RPMI7951 (cell line): ENCODE measurements around the gene TRIOBP. TPM values are rescaled to one million over a fixed set of nuclear protein-coding genes. Genes with fewer than 3 reads are reported as not detected.
"Not testable (repeated sequence)": the region's sequence is repeated elsewhere in the genome, so short reads cannot be mapped to it uniquely, and the experiment has no call there.

Experiments used
- DNase-seq: peaks from one replicate; pipeline ENCODE4 v3.0.0-alpha.2; 2012; ENCODE audit warnings: low read depth
- total RNA-seq: library from RNA; depleted of rRNA; stranded (reverse); fragments of >200 nt; shearing (Covaris generic); gene quantifications from 2 replicates; pipeline ENCODE4 v1.2.3, GENCODE V29; 2014; rRNA removed

TRIOBP gene, protein sequence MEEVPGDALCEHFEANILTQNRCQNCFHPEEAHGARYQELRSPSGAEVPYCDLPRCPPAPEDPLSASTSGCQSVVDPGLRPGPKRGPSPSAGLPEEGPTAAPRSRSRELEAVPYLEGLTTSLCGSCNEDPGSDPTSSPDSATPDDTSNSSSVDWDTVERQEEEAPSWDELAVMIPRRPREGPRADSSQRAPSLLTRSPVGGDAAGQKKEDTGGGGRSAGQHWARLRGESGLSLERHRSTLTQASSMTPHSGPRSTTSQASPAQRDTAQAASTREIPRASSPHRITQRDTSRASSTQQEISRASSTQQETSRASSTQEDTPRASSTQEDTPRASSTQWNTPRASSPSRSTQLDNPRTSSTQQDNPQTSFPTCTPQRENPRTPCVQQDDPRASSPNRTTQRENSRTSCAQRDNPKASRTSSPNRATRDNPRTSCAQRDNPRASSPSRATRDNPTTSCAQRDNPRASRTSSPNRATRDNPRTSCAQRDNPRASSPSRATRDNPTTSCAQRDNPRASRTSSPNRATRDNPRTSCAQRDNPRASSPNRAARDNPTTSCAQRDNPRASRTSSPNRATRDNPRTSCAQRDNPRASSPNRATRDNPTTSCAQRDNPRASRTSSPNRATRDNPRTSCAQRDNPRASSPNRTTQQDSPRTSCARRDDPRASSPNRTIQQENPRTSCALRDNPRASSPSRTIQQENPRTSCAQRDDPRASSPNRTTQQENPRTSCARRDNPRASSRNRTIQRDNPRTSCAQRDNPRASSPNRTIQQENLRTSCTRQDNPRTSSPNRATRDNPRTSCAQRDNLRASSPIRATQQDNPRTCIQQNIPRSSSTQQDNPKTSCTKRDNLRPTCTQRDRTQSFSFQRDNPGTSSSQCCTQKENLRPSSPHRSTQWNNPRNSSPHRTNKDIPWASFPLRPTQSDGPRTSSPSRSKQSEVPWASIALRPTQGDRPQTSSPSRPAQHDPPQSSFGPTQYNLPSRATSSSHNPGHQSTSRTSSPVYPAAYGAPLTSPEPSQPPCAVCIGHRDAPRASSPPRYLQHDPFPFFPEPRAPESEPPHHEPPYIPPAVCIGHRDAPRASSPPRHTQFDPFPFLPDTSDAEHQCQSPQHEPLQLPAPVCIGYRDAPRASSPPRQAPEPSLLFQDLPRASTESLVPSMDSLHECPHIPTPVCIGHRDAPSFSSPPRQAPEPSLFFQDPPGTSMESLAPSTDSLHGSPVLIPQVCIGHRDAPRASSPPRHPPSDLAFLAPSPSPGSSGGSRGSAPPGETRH (N-terminal part only)
- 68.2 and 102 TPM in 2 replicates for total RNA-seq

DNA sequence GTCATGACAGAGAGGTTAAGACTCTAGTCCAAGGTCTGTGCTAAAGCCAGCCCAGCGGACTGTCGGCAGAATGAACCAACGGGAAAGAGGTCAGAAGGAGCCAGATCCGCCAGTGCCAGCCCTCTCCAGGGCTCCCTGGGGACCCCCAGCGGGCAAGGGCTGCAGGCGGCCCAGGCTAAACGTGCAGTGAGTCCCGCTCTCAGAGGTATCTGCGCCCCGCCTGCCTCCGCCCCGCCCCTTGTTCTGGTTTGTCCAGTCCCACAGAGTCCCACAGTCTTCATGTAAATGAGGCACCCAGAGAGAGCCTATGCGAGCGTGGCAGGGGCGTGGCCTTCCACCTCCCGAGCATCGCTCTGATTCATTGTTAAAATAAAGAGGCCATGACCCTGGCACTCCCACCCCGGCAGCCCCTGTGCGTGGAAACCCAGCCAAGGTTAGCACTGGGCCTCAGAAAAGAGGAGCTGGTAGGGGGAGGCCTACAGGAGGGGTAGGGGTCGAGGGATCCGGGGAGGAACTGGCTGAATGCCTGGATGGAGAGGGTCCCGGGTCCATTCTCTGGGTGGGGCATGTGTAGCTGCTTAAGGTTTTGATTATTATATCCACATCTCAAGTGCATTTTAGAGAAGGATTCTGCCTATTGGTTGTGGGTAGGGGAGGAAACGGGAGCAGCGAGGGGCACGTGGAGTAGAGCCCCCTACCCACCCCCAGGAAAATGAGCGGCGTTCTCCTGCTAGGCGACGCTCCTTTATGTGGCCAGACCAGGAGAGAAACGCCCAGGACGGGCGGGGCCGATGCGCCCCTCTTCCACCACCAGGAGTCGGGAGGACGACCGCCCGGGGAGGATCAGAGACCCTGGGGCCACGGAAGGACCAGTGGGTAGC, at the start of gene TRIOBP:
TRIOBP (plus strand) TSS at position 392 of the 881 bp plus-strand sequence. CDS start 4,318 bp downstream, outside the sequence.
- peak; percentile 92 for DNase-seq

DNA sequence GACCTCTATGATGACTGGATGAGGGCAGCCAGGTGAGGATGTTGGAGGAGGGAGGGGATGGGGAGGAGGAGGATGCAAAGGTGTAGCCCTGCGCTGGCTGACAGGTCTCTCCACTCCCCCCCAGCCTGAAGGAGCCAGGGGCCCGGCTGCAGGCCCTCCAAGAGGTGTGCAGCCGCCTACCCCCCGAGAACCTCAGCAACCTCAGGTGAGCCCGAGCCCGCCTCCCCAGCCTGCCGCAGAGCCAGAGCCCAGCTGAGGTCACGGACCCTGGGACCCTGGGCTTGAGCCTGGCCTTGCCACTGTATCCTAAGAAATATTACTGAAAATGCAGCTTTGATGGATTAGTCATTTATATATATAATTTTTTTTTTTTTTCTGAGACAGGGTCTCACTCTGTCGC, 49.5 kb upstream of the TRIOBP start:
- DNase-seq: no peak

DNA sequence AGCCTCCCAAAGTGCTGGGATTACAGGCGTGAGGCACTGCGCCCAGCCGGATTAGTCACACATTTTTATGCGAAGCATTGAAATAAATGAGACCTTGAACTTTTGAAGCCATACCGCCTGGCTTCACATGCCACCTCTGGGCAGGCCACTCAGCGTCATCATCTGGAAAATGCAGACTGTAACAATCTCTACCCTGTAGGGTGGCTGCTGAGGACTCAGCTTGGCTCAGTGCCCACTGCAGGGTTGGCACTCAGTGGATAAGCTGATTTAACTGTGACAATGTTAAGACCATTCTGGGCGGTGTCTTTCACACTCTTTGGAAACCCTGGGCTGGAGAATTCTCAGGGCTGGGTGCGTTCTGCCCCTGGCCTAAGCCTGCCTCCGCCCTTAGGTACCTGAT, 48.9 kb upstream of the TRIOBP start:
- DNase-seq: no peak

DNA sequence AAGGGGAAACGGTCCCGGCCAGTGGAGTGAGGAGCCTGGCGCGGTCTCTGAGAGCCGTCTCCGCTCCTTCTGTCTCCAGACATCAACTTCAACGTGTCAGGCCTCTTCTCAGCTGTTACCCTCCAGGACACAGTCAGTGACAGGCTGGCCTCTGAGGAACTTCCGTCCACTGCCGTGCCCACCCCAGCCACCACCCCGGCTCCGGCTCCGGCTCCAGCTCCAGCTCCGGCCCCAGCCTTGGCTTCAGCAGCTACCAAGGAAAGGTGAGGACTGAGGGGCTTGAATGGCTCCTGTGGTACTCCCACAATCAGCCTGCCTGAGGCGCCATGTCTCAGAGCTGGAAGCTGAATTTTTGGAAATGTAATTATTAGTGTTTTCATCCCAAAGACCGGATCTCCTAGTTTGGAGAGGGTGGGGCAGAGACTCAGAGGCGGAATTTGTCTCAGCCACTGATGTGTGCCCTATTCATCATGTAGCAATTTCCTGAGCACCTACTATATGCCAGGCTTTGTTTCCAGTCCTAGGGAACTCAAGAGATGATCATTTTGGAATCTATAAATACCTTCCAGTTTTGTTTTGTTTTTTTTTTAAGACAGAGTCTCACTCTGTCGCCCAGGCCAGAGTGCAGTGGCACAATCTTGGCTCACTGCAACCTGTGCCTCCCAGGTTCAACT, 46.2 kb upstream of the TRIOBP start:
- DNase-seq: no peak

DNA sequence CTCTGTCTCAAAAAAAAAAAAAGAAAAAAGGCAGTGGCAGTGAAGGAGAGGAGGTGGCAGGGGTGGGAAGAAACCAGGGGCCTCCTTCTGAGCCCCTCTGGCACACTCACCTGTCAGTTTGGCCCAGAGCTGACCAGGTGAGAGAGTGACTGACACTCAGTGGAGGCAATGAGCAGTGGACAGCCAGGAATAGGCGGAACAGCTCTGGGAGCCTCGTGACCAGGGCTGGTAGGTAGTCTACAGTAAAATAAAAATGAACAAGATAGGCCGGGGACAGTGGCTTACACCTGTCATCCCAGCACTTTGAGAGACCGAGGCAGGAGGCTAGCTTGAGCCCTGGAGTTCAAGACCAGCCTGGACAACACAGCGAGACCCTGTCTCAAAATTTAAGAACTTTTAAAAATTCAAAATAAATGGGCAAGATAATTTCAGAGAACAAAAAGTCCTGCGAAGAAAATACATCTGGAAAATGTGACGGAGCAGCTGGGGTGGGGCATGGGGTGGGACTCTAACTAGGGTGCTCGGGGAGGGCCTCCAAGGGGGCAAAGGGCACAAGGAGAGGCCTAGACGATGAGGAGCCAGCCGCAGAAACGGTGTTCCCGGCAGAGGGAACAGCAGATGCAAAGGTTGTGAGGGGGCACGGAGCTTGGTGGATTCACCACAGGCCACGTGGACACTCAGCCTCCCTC, 42.1 kb upstream of the TRIOBP start:
- DNase-seq: no peak

DNA sequence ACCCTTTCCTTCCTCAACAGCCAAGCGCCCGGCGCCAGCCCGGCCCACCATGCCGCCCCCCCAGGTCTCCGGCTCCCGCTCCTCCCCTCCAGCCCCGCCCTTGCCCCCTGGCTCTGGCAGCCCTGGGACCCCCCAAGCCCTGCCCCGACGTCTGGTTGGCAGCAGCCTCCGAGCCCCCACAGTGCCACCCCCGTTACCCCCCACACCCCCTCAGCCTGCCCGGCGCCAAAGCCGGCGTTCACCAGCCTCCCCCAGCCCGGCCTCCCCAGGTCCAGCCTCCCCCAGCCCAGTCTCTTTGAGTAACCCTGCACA, 41.6 kb upstream of the TRIOBP start:
- no peak for DNase-seq

DNA sequence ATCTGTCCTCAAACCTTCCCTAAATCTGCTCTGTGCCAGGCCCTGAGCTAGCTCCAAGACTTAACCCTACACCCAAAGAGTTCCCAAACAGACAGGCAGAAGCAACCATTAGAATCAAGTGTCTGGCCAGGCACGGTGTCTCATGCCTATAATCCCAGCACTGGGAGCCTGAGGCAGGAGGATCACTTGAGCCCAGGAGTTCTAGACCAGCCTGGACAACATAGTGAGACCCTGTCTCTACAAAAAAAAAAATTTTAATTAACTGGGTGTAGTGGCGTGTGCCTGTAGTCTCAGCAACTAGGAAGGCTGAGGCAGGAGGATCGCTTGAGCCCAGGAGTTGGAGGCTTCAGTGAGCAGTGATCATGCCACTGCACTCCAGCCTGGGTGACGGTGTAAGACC, 40.3 kb upstream of the TRIOBP start:
- not testable (repeated sequence) for DNase-seq

DNA sequence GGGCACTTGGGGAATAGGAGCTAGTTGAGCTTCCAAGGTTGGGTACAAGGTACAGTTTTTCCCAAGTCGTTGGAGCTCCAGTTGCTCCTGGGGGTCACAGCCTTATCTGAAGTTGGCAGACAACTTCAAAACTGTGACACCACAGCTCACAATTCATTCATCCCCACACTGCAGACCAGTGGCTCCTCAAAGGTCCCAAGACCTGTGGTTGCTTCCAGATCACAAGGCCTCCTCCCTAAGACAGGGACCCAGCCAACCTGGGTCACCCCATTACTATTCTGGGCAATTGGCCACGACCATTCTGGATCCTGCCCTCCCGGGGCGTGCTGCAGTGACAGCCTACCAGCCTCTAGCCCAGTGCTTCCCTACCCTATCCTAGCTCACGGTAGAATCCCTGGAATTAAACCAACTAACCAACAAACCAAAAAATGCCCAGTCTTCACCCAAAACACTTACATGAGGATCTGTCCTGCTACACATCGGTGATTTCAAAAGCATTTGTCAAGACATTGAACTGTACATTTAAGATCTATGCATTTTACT, 39.2 kb upstream of the TRIOBP start:
- no peak for DNase-seq

DNA sequence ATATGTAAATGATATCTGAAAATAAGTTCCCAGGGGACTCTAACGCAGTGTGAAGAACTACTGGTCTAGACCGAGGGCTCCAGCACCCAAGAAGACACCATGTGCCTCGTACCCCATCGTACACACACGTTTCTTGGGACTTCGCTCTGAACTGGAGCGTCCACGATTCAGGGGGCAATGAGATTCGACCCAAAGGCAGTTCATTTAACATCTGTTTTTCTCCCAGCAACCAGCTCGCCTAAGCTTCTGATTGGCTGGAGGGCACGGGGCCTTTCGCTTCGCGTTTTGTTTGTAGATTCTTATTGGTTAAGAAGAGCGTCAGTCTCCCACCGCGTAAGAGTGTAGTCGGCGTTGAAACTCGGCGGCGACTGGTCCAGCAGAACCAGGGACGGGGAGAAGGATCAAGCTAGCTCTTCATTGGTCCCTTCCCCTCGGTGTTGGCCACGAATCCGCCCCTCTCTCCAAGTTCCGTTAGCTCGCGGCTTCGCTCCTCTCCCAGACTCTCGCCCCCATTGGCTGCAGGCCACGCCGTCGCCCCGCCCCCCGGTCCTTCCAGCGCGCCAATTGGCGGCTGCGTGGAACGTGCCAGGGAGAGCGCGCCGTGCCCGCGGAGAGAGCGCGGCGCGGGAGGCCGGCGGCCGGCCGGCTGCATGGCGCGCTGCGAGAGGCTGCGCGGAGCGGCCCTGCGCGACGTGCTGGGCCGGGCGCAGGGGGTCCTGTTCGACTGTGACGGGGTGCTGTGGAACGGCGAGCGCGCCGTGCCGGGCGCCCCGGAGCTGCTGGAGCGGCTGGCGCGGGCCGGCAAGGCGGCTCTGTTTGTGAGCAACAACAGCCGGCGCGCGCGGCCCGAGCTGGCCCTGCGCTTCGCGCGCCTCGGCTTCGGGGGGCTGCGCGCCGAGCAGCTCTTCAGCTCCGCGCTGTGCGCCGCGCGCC, 38.4 kb upstream of the TRIOBP start, which contains the start of gene PDXP:
PDXP (plus strand) TSS at position 591 of the 933 bp plus-strand sequence; CDS start at position 651, 60 bp downstream.
- DNase-seq: peak; percentile 100

DNA sequence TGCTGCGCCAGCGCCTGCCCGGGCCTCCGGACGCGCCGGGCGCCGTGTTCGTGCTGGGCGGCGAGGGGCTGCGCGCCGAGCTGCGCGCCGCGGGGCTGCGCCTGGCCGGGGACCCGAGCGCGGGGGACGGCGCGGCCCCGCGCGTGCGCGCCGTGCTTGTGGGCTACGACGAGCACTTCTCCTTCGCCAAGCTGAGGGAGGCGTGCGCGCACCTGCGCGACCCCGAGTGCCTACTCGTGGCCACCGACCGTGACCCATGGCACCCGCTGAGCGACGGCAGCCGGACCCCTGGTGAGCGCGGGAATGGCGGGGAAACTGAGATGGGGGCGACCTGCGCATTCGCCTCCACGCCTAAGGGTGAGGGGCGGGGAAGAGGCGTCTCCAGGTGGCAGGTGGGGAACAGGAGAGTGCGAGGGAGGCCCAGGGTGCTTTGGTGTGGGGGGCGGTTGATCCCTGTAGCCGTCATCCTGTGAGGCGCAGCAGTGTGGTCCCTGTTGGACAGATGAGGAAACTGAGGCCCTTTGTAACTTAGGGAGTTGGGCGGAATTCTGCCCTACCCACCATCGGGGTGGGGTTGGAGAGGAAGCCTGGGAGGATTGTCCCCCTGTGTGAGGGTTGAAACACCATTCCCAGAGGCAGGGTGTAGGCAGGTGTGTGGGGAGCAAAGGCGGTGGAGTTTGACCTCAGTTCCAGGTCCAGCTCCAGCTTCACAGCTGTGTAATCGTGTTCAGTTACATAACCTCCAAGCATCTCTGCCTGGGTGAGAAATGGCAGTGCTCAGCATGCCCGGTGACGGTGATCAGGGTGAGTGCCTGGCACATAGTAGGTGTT, 37.6 kb upstream of the TRIOBP start:
- DNase-seq: no peak

DNA sequence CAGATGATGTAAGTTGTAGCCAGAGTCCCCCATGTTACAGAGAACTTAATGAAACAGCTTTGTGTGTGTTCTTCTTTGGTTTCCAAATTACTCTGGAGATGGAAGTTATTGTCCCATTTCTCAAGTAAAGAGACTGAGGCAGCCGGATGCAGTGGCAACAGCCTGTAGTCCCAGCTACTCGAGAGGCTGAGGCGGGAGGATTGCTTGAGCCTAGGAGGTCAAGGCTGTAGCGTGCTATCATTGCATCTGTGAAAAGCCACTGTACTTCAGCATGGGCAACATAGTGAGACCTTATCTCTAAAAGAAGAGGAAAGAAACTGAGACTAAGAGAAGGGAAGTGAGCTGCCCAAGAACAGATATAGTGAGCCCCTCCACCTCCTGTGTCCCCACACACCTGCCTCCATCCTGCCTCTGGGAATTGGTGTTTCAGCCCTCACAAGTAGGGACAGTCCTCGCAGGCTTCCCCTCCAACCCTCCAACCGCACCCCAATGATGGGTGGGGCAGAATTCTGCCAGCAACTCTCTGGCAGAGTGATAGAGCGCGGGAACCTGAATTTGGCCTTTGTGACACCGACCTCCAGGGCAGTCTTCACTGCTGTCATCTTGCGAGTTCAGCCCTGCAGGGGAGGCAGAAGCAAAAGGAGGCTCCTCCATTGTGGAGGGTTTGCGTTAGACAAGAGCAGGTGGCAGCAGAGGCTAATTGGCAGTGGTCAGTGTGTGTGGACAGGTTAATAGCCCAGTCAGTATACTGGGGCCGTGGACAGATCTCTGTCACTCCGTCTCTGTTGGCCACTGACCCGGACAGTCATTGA, 36.7 kb upstream of the TRIOBP start:
- DNase-seq: no peak

DNA sequence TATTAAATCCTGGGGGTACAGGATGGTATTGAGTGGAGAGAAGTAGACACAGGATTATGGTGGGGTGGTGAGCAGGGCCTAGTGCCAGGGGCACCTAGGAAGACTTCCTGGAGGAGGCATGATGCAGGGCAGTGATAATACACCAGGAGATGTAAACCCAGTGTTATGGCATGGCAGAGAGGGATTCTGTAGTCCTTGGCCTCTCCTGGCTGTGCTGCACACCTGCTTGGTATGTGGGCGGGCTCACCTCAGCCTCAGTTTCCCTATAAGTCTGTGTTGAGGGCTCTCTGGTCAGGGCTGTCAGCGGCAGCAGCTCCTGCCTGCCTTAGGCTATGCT, 36.2 kb upstream of the TRIOBP start:
- DNase-seq: no peak

DNA sequence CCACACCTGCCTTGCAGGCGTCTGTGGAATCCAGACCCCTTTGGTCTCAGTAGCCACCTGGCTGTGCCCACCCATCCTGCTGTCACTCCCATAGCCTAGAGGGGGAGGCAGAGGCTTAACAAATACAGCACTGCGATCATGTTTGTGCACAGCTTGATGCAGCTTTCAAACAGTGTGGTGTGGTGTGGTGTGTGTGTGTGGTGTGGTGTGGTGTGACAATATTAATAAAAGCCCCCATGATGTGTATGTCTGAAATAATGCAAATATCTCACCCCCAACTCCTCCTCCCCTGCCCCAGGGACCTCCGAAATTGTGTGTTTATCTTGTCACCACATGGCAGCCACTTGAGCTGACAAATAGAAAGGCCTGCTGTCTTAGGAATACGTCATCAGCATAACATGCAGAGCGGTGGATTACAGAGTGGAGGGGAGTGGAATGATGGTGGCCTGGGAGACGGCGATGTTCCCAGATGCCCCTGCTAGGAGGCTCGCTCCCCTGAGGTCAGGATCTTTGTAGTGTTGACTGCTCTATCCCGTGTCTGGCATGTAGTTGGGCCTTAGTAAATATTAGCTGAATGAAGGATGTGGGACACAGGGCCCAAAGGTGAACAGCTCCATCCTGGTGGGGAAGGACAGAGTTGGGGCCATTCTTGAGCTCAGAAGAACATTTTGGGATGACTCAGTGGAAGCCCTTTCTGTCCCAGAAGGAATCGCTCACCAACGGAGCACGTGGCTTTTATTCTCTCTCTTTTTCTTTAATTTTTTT, 35.5 kb upstream of the TRIOBP start:
- DNase-seq: peak; percentile 56

DNA sequence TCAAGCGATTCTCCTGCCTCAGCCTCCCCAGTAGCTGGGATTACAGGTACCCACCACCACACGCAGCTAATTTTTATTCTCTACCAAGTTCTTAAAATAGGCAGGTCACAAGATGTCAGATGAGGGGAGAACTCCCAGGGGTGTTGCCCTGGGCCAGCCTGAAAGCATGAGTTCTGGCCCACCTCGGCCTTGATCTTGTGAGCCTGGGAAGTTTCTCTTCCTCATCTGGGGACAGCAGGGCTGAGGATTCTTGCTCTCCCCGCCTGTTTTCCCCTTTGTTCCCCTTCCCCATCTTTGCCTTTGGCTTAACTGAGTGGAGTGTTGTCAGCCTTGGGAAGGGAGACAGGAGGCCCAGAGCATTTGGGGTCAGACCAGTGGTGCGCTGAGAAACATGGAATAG, 34.8 kb upstream of the TRIOBP start:
- DNase-seq: no peak

DNA sequence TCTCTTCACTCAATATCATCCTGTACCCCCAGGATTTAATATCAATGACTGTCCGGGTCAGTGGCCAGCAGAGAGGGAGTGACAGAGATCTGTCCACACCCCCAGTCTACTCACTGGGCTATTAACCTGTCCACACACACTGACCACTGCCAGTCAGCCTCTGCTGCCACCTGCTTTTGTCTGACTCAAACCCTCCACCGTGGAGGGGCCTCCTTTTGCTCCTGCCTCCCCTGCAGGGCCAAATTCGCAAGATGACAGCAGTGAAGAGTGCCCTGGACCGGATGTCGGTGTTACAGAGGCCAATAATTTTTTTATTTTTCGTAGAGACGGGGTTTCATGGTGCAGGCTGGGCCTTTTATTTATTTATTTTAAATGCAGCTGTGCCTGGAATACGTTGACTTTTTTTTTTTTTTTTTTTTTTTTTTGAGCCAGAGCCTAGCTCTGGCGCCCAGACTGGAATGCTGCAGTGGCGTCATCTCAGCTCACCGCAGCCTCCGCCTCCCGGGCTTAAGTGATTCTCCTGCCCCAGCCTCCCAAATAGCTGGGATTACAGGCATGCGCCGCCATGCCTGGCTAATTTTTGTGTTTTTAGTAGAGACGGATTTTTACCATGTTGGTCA, 33.2 kb upstream of the TRIOBP start:
- DNase-seq: no peak
